DMS79 treated with DMSO at 0.1 percent for 48 hours (cell line): ENCODE measurements around the gene ARHGAP26.

Source experiments
- DNase-seq: peaks from one replicate; lab custom pipeline; 2025; lab: John Stamatoyannopoulos, UW

Gene ARHGAP26

DNA sequence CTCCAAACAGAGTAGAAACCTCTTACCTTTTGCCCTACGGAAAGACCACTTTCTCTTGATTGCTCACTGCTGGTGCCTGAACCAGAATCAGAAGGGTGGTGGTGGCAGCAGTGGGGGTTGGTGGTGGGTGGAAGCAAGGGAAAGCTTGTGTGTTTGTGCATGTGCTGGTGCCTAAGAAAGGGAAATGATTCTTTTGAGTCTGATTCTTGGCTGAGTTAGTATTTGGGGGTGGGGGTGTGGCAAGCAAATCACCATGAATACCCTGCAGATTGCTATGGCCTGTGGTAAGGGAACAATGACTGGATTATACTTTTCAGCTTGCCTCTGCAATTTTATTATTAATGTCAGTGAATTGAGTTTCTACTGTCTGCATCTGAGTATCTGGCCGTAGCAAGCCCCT, 106.6 kb downstream of the ARHGAP26 start:
- no peak for DNase-seq

DNA sequence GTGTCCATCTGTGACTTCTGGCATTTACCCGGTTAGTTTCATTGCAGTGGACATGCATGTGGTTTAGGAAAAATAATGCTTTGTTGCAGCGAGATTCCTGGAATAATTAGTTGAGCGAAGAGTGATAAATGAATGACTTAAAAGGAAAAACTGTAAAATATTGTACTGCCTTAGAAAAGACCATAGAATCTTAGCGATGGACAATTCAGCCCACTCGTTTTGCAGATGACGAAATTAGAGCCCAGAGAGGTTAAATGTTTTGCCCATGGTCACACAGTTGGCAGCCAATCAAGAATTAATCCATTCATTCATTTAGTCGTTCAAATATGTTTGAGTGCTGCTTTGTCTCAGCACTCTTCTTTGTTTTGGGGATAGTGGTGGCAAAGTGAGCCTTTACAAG, 107.9 kb downstream of the ARHGAP26 start:
- DNase-seq: no peak

DNA sequence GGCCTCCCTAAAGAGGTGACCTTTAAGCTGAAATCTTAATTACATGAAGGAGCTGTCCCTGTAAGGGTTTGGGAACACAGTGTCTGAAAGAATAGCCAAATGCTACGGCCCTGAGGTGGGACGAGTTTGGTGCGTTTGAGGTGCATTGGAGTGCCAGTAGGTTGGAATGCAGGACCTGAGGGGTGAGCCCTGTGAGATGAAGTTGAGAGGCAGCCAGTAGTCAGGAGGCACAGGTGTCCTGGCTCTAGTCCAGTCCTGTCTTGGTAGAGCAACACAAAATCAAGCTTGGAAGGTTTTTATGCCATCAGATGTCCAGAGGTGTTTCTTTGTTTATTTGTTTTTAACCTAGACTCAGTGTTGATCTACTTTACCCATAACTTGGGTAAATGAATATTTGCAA, 108.5 kb downstream of the ARHGAP26 start:
- no peak for DNase-seq

DNA sequence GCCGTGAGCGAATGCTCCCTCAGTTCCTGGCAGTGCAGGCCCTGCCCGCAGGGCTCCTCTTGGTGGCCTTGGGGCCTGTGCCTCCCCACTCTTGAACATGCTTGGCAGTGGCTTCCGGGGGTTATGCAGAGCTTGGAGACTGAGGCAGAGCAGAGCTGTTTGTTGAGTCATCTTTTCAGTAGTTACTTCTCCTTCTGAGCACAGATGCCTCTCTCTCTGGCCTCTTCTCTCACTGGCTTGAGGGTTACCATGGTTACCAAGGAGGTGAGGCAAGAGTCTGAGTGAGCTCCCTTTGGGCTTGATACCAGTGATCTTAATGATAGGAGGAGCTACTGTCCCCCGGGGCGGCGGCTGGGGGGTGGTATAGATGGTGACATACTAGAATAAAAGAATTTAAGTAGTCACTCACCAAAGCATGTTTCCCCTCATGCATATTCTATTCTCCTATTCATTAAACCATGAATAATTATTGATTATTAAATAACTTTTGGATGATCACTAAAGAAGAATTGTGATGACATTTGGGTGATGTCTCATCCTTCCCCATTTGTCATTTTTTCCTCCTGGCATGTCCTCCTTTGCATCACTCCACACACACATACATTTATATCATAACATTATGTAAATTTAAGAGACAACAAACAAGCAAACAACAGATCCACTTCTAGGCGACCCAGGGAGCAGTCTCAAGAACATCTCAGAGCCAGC, 111.1 kb downstream of the ARHGAP26 start:
- peak; percentile 29 for DNase-seq

DNA sequence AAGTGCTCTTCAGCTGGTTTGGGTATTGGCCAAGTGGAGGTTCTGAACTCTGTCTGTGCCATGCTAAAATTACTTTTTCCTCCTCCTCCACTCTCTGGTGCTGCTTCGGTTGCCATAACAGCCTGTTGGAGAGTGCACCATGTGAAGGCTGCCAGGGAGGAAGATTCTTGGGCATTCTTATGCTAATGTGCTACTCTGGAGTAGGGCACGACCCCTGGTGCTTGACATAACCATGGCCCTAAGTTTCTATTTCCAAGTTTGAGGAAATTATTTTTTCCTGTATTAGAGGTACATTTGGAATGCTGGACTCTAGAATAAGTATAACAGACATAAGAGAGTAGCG, 111.6 kb downstream of the ARHGAP26 start:
- peak; percentile 64 for DNase-seq

DNA sequence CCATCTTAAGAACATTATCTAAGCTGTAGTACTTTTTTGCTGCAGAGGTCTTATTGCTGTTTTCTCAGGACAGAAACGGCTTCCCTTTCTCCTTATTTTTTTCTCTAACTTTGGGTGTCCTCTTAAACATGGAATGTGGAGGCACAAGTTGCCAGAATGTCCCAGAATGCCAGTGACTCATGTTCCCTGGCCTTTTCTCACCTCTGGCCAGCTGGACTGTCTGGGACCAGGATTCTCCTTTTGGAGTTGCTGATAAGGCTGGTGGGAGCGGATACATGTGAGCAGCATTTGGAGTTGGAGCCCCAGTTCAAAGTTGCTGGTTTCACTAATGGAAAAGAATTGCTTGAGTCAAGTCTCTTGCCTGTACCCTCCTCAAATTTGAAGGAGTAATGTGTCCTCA, 112.8 kb downstream of the ARHGAP26 start:
- DNase-seq: no peak

DNA sequence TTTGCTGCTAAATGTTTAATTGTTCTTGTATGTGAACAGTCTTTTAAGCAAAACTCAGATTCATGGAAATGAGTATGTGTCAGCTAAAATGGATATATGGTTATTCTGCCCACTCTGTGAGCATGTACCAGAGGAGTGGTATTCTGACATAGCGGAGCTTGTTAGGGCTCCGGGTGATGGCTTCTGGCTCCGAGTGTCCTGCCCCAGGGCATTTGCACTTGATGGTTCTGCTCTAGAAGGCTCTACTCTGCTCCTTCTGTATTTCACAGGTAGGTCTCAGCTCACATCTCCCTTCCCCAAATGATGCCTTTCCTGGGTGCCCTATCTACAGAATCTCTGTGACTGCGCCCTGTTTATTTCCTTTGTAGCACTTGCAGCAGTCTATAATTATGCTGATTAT, 113.3 kb downstream of the ARHGAP26 start:
- no peak for DNase-seq

DNA sequence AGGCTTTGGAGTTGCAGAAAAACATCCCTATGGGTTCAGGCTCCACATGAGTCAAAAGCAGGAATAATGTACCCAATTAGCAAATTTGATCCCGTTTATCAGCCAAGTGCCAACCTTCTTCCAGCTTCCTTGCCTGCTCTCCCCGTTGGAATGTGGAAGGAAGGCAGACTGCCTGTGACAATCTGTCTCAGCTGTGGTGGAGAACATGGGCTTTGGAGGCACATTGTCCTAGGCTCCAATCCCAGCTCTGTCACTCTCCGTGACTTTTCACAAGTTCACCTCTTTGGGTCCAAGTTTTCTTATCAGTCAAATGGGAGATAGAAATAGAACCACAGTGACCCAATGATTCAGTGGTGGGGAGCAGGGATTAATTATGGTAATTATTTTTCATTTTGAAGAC, 113.9 kb downstream of the ARHGAP26 start:
- no peak for DNase-seq

DNA sequence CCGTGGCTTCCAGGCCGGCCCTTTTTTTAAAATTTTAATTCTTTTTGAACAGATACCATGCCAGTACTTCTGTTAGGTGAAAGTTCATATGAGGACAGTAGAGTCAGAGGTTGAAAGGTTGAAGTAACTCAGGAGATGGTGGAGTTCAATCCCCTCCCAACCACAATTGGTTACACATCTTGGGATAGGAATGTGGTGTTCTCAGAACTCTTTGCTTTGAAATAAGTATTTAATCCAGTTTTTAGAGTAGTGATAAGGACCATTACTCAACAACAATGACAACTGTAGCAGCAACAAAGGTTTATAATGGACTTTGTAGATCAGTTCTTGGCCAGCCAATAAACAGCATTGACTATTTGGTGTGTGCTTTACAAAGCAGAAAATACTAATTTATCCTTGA, 116.0 kb downstream of the ARHGAP26 start:
- no peak for DNase-seq

DNA sequence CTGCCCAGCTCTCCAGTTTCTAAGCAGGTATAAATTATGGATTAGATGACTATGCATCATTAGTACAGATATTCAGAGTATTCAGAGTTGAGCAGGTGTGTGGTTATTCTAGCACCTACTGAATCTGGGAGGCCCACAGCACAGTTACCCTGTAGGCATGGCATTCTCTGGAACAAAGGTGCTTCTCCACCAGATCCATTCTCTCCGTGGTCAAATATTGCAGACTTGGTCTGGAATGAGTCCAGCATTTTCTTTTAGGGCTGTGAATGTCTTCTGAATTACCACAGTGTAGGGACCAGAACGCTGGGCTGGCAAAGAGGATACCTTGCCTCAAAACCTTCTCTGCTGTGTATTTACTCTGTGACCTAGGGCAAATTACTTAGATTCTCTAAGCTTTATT, 116.8 kb downstream of the ARHGAP26 start:
- no peak for DNase-seq

DNA sequence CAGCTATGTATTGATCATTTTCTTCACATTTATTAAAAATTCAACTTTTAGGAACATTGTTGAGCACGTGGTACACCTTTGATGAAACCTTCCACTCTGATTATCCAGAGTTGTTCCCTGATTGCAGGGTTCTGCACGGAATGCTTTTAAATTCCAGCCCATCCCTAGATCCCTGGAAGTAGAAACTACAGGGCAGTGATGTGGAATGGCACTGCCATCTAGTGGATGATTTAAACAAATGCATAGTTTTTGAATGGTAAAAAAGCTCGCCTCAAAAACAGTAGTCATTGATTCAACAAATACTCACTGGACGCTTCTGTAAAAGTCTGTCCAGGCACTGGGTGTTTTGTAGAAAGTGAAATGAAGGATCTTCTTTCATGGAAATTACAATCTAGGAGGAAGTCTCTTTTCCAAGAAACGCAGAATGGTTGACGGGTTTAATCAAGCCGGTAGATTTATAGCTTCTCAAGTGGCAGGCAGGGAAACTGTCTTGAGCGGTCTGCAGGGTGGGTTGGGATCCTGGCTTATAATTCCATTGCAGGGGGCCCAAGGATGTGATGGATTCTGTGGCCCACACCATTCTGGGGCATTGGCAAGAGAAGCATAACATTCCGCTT, 118.4 kb downstream of the ARHGAP26 start:
- DNase-seq: peak; percentile 16

DNA sequence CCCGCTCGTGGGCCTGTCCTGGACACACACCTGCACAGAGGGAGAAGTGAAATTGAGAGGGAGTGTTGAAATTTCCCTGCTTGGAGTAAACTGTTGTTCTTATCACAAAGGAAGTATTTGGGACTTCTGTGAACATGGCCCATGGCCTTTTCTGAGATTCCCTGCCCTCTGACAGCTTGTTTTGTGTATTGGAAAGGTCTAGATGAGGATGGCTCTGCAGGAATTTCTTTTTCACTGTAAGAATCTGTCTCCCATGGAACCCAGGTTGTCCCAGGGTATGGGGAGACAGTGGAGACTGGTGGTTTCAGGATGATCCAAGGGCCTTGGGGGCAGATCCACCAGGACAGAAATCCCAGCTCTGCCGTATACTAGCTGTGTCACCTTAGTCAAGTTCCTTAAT, 121.8 kb downstream of the ARHGAP26 start:
- DNase-seq: no peak

DNA sequence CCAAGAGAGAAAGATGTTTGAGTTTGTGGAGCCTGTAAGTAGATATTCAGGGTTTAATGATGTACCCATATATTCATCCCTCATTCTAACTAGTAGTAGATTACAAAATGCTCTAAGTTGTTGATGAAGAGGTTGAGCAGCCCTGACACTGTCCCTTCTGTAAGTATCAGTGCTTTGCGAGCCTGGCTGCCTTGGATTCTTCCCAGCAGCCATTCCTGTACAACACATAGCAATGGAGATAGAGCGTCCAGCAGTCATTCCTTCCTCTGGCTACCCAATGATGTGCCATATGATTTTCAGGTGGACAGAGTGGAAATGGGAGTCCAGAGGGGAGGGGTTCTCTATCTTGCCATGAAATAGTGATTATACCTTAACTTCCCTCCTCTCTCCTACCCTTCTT, 124.1 kb downstream of the ARHGAP26 start:
- DNase-seq: no peak

DNA sequence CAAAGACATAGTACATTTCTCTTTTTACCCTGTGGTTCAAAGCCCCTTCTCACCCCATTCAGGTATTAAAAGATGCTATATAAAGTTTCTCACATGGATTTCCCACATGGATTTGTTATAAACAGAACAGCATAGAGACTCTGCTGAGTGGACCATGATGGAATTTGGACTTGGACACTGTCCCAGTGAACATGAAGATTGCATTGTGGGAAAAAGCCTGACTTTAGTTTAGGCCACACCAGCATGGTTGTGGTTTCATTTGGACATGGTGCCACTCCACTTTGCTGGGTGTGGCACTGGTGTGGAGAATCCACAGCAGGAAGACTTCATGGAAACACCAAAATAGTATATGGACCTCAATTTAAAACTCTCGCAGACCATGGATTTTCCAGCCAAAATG, 124.6 kb downstream of the ARHGAP26 start:
- DNase-seq: no peak

DNA sequence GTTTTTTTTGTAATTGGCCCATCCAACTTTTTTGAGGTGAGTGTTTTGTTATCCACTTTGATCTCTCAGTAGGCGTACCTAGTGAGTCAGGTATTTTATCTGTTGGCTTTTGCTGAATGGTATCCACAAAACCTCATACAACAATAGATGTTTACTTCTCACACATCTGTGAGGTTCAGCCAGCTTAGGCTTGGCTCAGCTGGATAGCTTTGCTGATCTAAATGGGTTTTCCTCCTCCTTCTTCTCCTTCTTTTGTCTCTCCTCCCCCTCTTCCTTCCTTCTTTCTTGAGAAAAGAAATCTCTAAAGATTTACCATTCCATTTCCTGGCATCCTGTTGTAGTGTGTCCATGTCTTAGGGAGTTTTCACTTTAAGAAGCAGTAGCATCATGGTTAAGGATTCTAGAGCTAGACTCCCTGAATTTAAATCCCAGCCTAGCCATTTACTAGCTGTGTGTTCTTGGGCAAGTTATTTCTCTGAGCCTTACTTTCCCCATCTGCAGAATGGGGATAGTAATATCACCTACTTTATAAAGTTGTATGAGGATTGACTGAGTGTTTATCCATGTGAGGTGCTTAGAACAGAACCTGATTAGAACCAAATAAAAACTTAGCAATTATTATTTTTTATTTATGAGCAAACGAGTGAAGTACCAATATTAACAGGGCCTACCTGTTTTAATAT, 126.3 kb downstream of the ARHGAP26 start:
- DNase-seq: no peak

DNA sequence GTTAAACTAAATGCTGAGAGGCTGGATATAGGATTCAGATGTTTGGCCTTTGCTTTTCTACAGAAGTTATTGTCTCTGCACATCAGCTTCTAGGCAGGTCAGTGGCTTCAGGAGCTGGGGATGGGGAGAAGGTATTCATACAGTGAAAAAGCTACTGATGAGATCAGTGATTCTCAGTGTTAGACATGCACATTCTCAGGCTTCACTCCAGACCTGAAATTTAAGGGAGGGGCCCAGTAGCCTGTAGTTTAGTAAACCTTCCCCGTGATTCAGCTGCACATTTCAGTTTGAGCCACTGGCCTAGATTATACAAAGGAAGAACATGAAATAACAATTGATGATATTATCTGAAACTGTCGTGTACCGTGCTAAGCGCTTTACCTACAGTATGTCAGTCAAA, 127.2 kb downstream of the ARHGAP26 start:
- no peak for DNase-seq

DNA sequence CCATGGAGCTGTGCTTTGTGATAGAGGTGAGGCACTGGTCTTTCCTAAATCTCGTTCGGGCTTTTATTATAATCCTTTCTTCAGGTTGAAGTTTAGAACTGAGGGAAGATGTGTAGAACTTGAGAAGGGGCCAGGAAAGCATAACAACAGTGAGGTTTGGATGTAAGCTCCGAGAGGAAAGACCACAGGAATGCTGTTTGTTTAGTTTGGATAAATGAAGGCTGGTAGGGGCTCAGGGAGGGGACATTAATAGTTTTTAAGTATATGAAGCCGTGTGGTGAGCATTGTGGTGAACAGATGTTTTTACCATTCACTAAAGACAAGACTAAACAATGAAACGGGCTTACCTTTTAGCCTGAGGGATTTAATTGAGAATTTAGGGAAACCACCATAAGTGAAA, 130.8 kb downstream of the ARHGAP26 start:
- no peak for DNase-seq

DNA sequence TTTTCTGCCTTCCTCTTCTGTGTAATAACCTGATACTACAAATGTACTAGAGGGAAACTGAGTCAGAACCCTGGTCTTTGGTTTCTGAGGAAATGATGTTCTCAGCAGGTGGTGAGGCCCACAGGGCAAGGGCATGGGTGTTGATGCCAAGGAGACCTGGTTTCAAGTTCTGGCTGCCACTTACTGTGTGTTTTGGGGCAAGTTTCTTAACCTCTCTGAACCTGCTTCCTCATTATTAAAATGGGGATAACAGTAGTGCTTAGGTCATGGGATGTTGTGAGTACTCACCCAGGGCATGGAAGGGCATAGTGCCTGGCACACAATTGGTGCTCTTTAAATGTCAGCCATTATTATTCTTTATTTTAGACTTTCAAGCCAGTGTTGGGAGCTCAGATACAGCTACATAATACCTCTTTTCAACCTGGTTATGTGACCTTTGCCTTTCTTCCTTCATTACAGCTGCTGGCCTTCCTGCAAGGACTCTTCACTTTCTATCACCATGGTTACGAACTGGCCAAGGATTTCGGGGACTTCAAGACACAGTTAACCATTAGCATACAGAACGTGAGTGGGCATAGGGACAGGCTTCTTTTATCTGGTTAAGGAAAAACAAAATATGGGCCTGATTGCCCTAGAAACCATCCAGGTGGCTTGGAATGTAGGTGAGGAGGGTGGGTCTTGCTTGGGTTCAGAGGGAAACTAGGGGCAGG, 131.5 kb downstream of the ARHGAP26 start:
- no peak for DNase-seq

DNA sequence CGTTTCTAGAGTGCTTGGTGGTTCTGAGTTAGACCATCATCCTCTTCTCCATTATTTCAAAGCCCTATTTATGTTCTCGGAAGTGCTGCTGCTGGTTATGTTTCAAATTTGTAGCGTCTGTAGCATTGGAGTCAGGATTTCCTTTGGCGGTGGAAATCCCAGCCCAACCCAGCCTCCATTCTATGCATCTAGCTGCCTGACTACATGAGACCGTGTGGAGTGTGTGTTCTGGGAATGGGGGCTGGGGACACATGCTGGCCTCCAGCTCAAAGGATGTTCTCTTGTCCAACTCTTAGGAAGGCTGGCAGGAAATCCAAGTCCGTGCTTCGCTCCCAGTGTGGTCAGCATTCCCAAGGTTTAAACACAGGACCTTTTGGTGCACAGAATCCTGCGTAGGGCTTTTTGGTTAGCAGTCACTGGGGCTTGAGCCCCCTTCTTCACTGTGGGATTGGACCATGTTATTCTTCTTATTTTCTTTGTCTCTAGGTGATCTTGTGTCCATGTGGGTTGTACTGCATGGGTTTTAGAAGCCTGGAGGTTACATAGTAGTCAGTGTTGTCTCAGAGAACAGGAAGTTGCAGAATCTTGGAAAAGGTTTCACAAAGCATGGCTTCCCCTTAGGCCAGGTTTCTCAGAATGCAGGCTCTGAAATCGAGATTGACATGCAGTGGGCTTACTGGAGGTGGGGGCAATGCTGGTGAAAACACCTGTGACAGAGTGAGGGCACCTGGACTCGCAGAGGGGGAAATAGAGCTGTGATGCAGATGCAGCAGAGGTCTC, 132.2 kb downstream of the ARHGAP26 start:
- no peak for DNase-seq

DNA sequence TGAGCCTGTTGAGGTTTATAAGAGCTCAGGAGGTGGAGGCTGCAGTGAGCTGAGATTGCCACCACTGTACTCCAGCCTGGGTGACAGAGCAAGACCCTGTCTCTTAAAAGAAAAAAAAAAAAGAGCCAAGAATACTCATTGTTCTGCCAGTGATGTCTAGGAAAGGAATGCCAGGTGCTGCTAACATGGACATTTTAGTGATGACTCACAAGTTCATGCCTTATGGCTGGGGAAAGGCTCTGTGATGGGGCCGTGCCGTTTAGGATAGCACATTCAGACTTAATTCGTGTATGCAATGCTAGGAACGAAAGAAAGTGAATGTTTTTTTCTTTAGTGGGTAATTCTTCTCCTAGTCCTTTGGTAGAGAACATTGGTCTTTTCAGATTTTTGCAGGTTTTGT, 134.2 kb downstream of the ARHGAP26 start:
- no peak for DNase-seq

DNA sequence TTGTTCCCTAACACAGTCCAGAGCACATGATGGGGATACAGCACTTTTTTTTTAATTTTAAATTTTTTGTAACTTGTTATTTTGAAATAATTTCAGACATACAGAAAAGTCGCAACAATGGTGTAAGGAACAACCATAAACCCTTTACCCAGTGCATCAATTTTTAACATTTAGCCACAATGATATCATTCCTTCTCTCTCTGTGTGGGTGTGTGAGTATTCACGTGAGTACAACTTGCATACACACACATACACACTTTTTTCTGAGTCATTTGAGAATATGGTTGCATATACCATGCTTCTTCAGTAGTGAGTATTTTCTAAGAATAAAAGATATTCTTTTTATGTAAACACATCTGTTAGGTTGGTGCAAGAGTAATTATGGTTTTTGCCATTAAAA, 135.2 kb downstream of the ARHGAP26 start:
- no peak for DNase-seq
